HepG2 (cell line): ENCODE measurements around the gene NOL11. TPM values are rescaled to one million over a fixed set of nuclear protein-coding genes. Genes with fewer than 3 reads are reported as not detected.
A peak's percentile ranks its signal among the peaks of the same experiment; 100 is the strongest.

ENCODE experiments used
- DZIP1 ChIP-seq: sonication (generic); formaldehyde crosslinking; IDR thresholded peaks from 2 replicates; pipeline ENCODE4 v1.5.0; 2020; ENCODE audit warnings: mild to moderate bottlenecking, missing genetic modification reagents
- E2F1 ChIP-seq: sonication (generic); formaldehyde crosslinking; IDR thresholded peaks from 2 replicates; pipeline ENCODE4 v1.5.0; 2020; ENCODE audit warnings: missing genetic modification reagents
- FOXK2 ChIP-seq: fragments of 450-650 bp; IDR thresholded peaks from 2 replicates; pipeline ENCODE4 v1.6.1; 2016
- HMGXB4 ChIP-seq, 2 experiments: sonication (generic) in 1 of 2; formaldehyde crosslinking in 1 of 2; IDR thresholded peaks; 2 replicates each; pipeline versions ENCODE4 v1.4.0 to v1.6.1; 2018 to 2020; ENCODE audit warnings: missing genetic modification reagents in 2 of 2, borderline replicate concordance in 1 of 2, low read depth in 1 of 2, mild to moderate bottlenecking in 1 of 2, missing biosample characterization in 1 of 2
- MBNL3 ChIP-seq: fragments of 250-450 bp; sonication (Bioruptor Pico); conservative IDR thresholded peaks from 2 replicates; pipeline ENCODE4 v1.8.0; 2022; ENCODE audit warnings: mild to moderate bottlenecking, inconsistent platforms
- ZBTB4 ChIP-seq: sonication (generic); formaldehyde crosslinking; IDR thresholded peaks from 2 replicates; pipeline ENCODE4 v1.4.0; 2020; ENCODE audit warnings: missing genetic modification reagents, mild to moderate bottlenecking, borderline replicate concordance
- ZNF407 ChIP-seq: sonication (generic); formaldehyde crosslinking; IDR thresholded peaks from one replicate; pipeline ENCODE4 v1.5.1; 2020; ENCODE audit warnings: mild to moderate bottlenecking, missing genetic modification reagents; ENCODE audit errors: not compliant biosample characterization
- polyA plus RNA-seq, 8 experiments: library from polyadenylated mRNA; depleted of rRNA in 3 of 8; stranded (reverse) in 7 of 8; unstranded in 1 of 8; fragments of >200 nt; fragmentation: Illumina TruSeq in 4 of 8; extraction: Trizol in 4 of 8; gene quantifications; 2 replicates each; pipeline versions ENCODE4 v1.2.1 to v1.2.3, GENCODE V29; 2011 to 2016; ENCODE audit warnings: low read depth in 4 of 8, missing spikeins in 1 of 8, mixed read lengths in 1 of 8; ENCODE audit not compliant: insufficient read depth in 1 of 8
- total RNA-seq, 5 experiments: library from RNA; depleted of rRNA; stranded (reverse); fragments of >200 nt; fragmentation: Illumina TruSeq; extraction: Trizol; gene quantifications; 2 replicates each; pipeline ENCODE4 v1.2.3, GENCODE V29; 2016; ENCODE audit warnings: low read depth in 1 of 5

The NOL11 gene
- total and polyA plus RNA-seq, 2 of the 13 experiments (the other 11 are each of a cell fraction or from before 2014, with no cell fraction given), result 45.8 to 124 TPM

- TF ChIP-seq ZBTB4, result peak; percentile 97; the same call in 1 of the 2 replicates
- no peak; the same call in 1 of the 2 replicates for TF ChIP-seq DZIP1 (CRISPR knock-in tag)
- no peak for TF ChIP-seq MBNL3 (CRISPR knock-in tag)
- peak; percentile 98 to 99 for TF ChIP-seq HMGXB4 (CRISPR knock-in tag; IDR thresholded peaks at IDR 0.05; ENCODE audit: borderline replicate concordance in 1 of 2, low read depth in 1 of 2)
- TF ChIP-seq E2F1 (CRISPR knock-in tag), result peak; percentile 92
- no peak for TF ChIP-seq FOXK2
- TF ChIP-seq ZNF407 (CRISPR knock-in tag), result peak; percentile 52
Measured at GRCh38 chr17:67717624-67718324, at the start of gene NOL11 (continued).
